Thyroid gland (tissue), 4 donors: ENCODE data around the gene NPW. TPM values are rescaled to one million over a fixed set of nuclear protein-coding genes. Genes with fewer than 3 reads are reported as not detected.

Experiments
- DNase-seq, 2 donors: peaks; one replicate each; pipeline ENCODE4 v3.0.0-alpha.2; 2019
- H3K27ac ChIP-seq, 3 donors: fragments of 200-600 bp; sonication (generic); 1 replicate in 2 of 3; 2 replicates in 1 of 3; pipeline ENCODE4 v1.5.1; 2016 to 2019; ENCODE audit warnings: mild to moderate bottlenecking in 1 of 3, moderate library complexity in 1 of 3
- H3K27me3 ChIP-seq: fragments of 200-600 bp; sonication (generic); one replicate; pipeline ENCODE4 v1.5.1; 2019
- H3K36me3 ChIP-seq, 2 donors: fragments of 200-600 bp; sonication (generic); one replicate each; pipeline ENCODE4 v1.5.1; 2016 to 2019
- H3K4me1 ChIP-seq, 2 donors: fragments of 200-600 bp; sonication (generic); one replicate each; pipeline ENCODE4 v1.5.1; 2017 to 2019
- H3K4me3 ChIP-seq, 3 donors: fragments of 200-600 bp; sonication (generic); replicated peaks in 1 of 3; 1 replicate in 2 of 3; 2 replicates in 1 of 3; pipeline ENCODE4 v1.5.1; 2016; ENCODE audit warnings: mild to moderate bottlenecking in 1 of 3
- H3K9me3 ChIP-seq: fragments of 200-600 bp; sonication (generic); one replicate; pipeline ENCODE4 v1.5.1; 2017
- POLR2A ChIP-seq, 2 donors: fragments of 450-650 bp; IDR thresholded peaks; one replicate each; pipeline ENCODE4 v1.6.1; 2017; ENCODE audit warnings: antibody characterized with exemption in 2 of 2, mild to moderate bottlenecking in 2 of 2, moderate library complexity in 1 of 2
- WGBS, 2 donors: methylation state at CpG; one replicate each; pipeline ENCODE4 v1.1.5; 2017; 5-methylcytosine and 5-hydroxymethylcytosine counted together
- intact Hi-C: fragments of 100-400 bp; cut with DNase I; formaldehyde crosslinking; loops from one replicate; pipeline ENCODE4 v1.15.1; 2023
- total RNA-seq, 4 donors: library from RNA; depleted of rRNA; stranded (reverse); fragments of >200 nt; gene quantifications; one replicate each; pipeline ENCODE4 v1.2.3, GENCODE V29; 2016
- TF ChIP-seq, protein P1 (sequence below), 6 experiments: fragments of 200-600 bp in 3 of 6; fragments of 450-650 bp in 3 of 6; sonication (generic) in 3 of 6; IDR thresholded peaks; one replicate each; pipeline ENCODE4 v1.5.1; 2016 to 2019; ENCODE audit warnings: antibody characterized with exemption in 6 of 6, mild to moderate bottlenecking in 2 of 6, inconsistent platforms in 1 of 6, moderate library complexity in 1 of 6

NPW gene
- total RNA-seq, 4 donors from 2014 or later: 0.54 to 0.63 TPM; not detected in 2

DNA sequence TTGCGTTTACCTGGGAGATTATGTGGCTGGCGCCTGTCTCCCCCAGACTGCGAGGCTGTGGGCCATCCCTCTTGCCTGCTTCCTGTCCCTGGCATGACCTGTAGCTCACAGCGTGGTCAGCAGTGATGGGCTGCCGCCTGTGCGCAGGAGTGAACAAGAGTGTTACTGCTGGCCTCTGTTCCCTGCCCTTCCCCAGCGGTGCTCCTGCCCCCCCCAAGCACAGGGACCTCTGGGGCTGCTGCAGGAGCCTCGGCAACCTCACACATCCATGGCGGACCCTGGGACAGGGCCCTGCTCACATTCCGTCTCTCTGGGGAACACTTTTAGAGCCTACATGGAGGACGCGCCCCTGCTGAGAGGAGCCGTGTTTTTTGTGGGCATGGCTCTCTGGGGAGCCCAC, 38.8 kb downstream of the NPW start:
- H3K4me3 ChIP-seq: no peak overlapping the region
- H3K36me3 ChIP-seq: peaks cover 14 to 24% of the 10 kb centered on the region in 2 donors
- H3K4me1 ChIP-seq: peaks cover 16 to 32% of the 10 kb centered on the region in 2 donors
- intact Hi-C loops: no loop called here
- WGBS, 2 donors: 54 to 71% methylated on average over 7 to 13 of the region's 13 CpGs
- peak in 1 of 2 donors; percentile 18 for DNase-seq
- TF ChIP-seq, protein P1, sequence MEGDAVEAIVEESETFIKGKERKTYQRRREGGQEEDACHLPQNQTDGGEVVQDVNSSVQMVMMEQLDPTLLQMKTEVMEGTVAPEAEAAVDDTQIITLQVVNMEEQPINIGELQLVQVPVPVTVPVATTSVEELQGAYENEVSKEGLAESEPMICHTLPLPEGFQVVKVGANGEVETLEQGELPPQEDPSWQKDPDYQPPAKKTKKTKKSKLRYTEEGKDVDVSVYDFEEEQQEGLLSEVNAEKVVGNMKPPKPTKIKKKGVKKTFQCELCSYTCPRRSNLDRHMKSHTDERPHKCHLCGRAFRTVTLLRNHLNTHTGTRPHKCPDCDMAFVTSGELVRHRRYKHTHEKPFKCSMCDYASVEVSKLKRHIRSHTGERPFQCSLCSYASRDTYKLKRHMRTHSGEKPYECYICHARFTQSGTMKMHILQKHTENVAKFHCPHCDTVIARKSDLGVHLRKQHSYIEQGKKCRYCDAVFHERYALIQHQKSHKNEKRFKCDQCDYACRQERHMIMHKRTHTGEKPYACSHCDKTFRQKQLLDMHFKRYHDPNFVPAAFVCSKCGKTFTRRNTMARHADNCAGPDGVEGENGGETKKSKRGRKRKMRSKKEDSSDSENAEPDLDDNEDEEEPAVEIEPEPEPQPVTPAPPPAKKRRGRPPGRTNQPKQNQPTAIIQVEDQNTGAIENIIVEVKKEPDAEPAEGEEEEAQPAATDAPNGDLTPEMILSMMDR (IDR thresholded peaks at IDR 0.05): no peak
- TF ChIP-seq POLR2A (IDR thresholded peaks at IDR 0.05): no peak
- H3K27ac ChIP-seq: peak overlapping the region; percentile 78 to 88 (median 81)
- no peaks in the 10 kb centered on the region for H3K9me3 ChIP-seq
- no peaks in the 10 kb centered on the region for H3K27me3 ChIP-seq

DNA sequence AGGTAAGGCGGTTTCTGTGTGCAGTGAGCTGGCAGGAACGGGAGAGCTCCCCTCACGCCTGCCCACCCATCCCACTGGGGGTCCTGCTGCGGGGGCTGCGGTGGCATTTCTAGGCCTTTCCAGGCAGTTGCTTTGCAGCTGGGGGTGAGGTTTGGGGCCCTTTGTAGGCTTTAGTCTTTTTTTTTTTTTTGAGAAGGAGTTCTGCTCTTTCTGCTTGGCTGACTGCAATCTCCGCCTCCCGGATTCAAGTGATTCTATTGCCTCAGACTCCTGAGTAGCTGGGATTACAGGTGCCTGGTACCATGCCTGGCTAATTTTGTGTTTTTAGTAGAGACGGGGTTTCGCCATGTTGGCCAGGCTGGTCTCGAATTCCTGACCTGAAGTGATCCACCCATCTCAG, 39.3 kb downstream of the NPW start:
- Histone ChIP-seq H3K4me1 (peaks cover 16 to 32% of the 10 kb centered on the region in 2 donors), H3K9me3 (no peaks in the 10 kb centered on the region), H3K27me3 (no peaks in the 10 kb centered on the region), H3K4me3 (no peak overlapping the region), H3K27ac (peak overlapping the region; percentile 78 to 88 (median 81)), H3K36me3 (peaks cover 12 to 23% of the 10 kb centered on the region in 2 donors)
- intact Hi-C loops: no loop called here
- TF ChIP-seq, protein P1 (IDR thresholded peaks at IDR 0.05): peak in 1 of 6 experiments; percentile 10
- TF ChIP-seq POLR2A (IDR thresholded peaks at IDR 0.05): no peak
- WGBS, 2 donors: 34 to 57% methylated on average over 10 of the region's 10 CpGs
- peak; percentile 86 to 89 for DNase-seq

DNA sequence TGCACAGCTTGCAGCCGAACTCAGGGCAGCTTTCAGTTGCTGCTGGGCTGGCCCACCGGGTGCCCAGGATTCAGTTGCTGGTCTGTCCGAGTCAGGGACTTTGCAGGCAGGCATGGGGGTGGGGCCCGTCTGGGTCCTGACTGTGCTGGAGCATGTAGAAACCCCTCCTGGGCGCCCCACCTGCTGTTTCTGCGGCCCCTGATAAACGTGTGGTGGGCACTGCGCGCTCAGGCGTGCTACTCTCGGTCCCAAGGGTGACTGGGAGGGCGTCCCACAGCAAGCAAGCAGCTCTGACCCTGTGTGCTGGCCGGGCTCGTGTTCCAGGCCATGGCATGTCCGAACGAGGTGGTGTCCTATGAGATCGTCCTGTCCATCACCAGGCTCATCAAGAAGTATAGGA, 40.8 kb downstream of the NPW start:
- TF ChIP-seq, protein P1 (IDR thresholded peaks at IDR 0.05): no peak
- TF ChIP-seq POLR2A (IDR thresholded peaks at IDR 0.05): no peak
- DNase-seq: no peak
- Histone ChIP-seq H3K4me1 (peaks cover 16 to 25% of the 10 kb centered on the region in 2 donors), H3K27me3 (no peaks in the 10 kb centered on the region), H3K4me3 (no peak overlapping the region), H3K9me3 (no peaks in the 10 kb centered on the region), H3K27ac (no peak overlapping the region), H3K36me3 (peaks cover 16 to 26% of the 10 kb centered on the region in 2 donors)
- intact Hi-C loops: no loop called here
- 91 to 96% methylated on average over 9 to 15 of the region's 17 CpGs for WGBS, 2 donors

DNA sequence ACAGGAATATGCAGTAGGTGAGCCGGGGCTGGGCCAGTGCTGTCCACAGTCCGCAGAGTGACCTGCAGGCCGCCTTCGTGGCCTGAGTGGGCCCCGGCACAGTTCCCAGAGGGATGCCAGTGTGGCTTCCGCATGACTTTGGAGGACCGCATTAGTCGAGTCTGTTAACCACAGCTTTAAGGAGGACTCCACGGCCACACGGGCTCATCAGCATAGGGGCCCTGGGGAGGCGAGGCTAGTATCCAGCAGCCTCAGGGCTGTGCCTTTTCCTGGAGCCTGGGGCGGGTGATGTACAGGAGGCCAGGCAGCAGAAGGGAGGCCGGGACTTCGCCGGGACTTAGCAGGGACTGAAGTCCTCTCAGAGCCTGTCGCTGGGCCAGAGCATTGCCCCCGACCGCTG, 41.4 kb downstream of the NPW start:
- peaks cover 22 to 33% of the 10 kb centered on the region in 2 donors for H3K36me3 ChIP-seq
- intact Hi-C loops: no loop called here
- H3K27ac ChIP-seq: no peak overlapping the region
- H3K27me3 ChIP-seq: no peaks in the 10 kb centered on the region
- no peak overlapping the region for H3K4me3 ChIP-seq
- H3K9me3 ChIP-seq: no peaks in the 10 kb centered on the region
- DNase-seq: no peak
- TF ChIP-seq, protein P1 (IDR thresholded peaks at IDR 0.05): no peak
- TF ChIP-seq POLR2A (IDR thresholded peaks at IDR 0.05): no peak
- peaks cover 16 to 25% of the 10 kb centered on the region in 2 donors for H3K4me1 ChIP-seq
- WGBS, 2 donors: 91 to 100% methylated on average over 7 to 13 of the region's 18 CpGs

DNA sequence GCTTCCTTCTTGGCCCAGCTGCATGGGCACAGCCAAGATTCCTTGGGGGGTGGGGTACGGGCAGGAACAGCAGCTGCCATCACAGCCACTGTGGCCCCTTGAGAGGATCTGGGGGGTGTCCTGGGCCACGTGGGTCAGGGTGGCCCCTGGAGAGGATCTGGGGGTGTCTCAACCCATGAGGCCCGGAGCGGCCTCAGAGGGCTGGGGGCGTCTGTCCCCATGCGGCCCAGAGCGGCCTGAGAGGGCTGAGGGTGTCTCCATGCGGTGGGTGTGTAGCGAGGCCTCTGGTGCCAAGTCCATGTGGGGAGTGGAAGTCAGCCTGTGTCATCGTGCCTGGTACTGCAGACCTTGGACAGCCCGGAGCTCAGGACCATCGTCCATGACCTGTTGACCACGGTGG, 41.9 kb downstream of the NPW start:
- intact Hi-C loops: no loop called here
- no peaks in the 10 kb centered on the region for H3K27me3 ChIP-seq
- no peak overlapping the region for H3K4me3 ChIP-seq
- peaks cover 26 to 36% of the 10 kb centered on the region in 2 donors for H3K36me3 ChIP-seq
- 89 to 91% methylated on average over 10 to 13 of the region's 13 CpGs for WGBS, 2 donors
- no peaks in the 10 kb centered on the region for H3K9me3 ChIP-seq
- no peak for DNase-seq
- TF ChIP-seq POLR2A (IDR thresholded peaks at IDR 0.05): no peak
- TF ChIP-seq, protein P1 (IDR thresholded peaks at IDR 0.05): no peak
- peaks cover 16 to 21% of the 10 kb centered on the region in 2 donors for H3K4me1 ChIP-seq
- no peak overlapping the region for H3K27ac ChIP-seq
